CD4-positive, alpha-beta T cell treated with Interleukin-4 for 1 hour (primary cell): ENCODE results near the gene SNX32.
"Not testable (repeated sequence)": the region's sequence is repeated elsewhere in the genome, so short reads cannot be mapped to it uniquely, and the experiment has no call there.

ENCODE experiments used
- DNase-seq, 2 donors: peaks; one replicate each; pipeline ENCODE4 v3.0.0-alpha.2; 2020 to 2022

SNX32 gene

GRCh38 chr11:65829459-65829858 is 4.3 kb upstream of the SNX32 start:
- no peak for DNase-seq

- DNase-seq: not testable (repeated sequence)
These were observed 1.5 kb upstream of the SNX32 start for GRCh38 chr11:65832231-65832630.

GRCh38 chr11:65834202-65834601 is 439 bp downstream of the SNX32 start:
- no peak for DNase-seq

- DNase-seq: no peak
These were observed 8.4 kb downstream of the SNX32 start for GRCh38 chr11:65842144-65842543.

- DNase-seq: no peak
These were observed 10.0 kb downstream of the SNX32 start for GRCh38 chr11:65843811-65844210.

GRCh38 chr11:65844231-65844872 is 10.6 kb downstream of the SNX32 start:
- DNase-seq: no peak

GRCh38 chr11:65847746-65848145 is 14.0 kb downstream of the SNX32 start:
- DNase-seq: no peak

GRCh38 chr11:65848693-65849092 is 14.9 kb downstream of the SNX32 start:
- DNase-seq: not testable (repeated sequence)

- no peak for DNase-seq
These were observed 15.6 kb downstream of the SNX32 start for GRCh38 chr11:65849366-65849765.

- no peak for DNase-seq
These were observed 16.0 kb downstream of the SNX32 start for GRCh38 chr11:65849771-65850216.

GRCh38 chr11:65850217-65851082 is 16.7 kb downstream of the SNX32 start:
- no peak for DNase-seq

GRCh38 chr11:65851083-65851579 is 17.4 kb downstream of the SNX32 start:
- DNase-seq: peak in 1 of 2 donors; percentile 39

GRCh38 chr11:65851811-65852507 is 18.2 kb downstream of the SNX32 start:
- no peak for DNase-seq

- no peak for DNase-seq
These were observed 18.9 kb downstream of the SNX32 start for GRCh38 chr11:65852508-65853245.

GRCh38 chr11:65853246-65853979 is 19.6 kb downstream of the SNX32 start:
- no peak for DNase-seq

GRCh38 chr11:65854161-65854592 is 20.4 kb downstream of the SNX32 start:
- no peak for DNase-seq

- no peak for DNase-seq
These were observed 21.4 kb downstream of the SNX32 start for GRCh38 chr11:65854852-65855837.

- DNase-seq: no peak
These were observed 22.2 kb downstream of the SNX32 start for GRCh38 chr11:65855927-65856363.

- DNase-seq: peak; percentile 85 to 87
These were observed 23.1 kb downstream of the SNX32 start for GRCh38 chr11:65856689-65857499.

- DNase-seq: peak; percentile 35 to 65
These were observed 23.7 kb downstream of the SNX32 start for GRCh38 chr11:65857500-65857852.
